WERI-Rb-1 (cell line): ENCODE results near the gene MTCH1.
"Not testable (repeated sequence)": the region's sequence is repeated elsewhere in the genome, so short reads cannot be mapped to it uniquely, and the experiment has no call there.

Source experiments
- DNase-seq: peaks from one replicate; pipeline ENCODE4 v3.0.0-alpha.2; 2020
- H3K27ac ChIP-seq: fragments of 250-450 bp; sonication (Bioruptor Pico); 2 replicates; pipeline ENCODE4 v1.5.1; 2020; ENCODE audit warnings: mild to moderate bottlenecking, moderate library complexity
- H3K27me3 ChIP-seq: fragments of 250-450 bp; sonication (Bioruptor Pico); 2 replicates; pipeline ENCODE4 v1.5.1; 2021; ENCODE audit warnings: mild to moderate bottlenecking, low read depth, moderate library complexity; ENCODE audit not compliant: insufficient read depth, severe bottlenecking
- H3K36me3 ChIP-seq: fragments of 250-450 bp; sonication (Bioruptor Pico); 2 replicates; pipeline ENCODE4 v1.5.1; 2020; ENCODE audit warnings: mild to moderate bottlenecking, moderate library complexity
- H3K4me3 ChIP-seq: 2 replicates; pipeline ENCODE4 v1.5.1; 2011; ENCODE audit warnings: low read depth, mild to moderate bottlenecking, control low read depth, low read length
- H3K9me3 ChIP-seq: fragments of 250-450 bp; sonication (Bioruptor Pico); 2 replicates; pipeline ENCODE4 v1.5.1; 2021; ENCODE audit warnings: mild to moderate bottlenecking, moderate library complexity; ENCODE audit not compliant: severe bottlenecking
- CTCF ChIP-seq: IDR thresholded peaks from 2 replicates; pipeline ENCODE4 v1.5.1; 2011; ENCODE audit warnings: low read depth, mild to moderate bottlenecking, control low read depth, inconsistent platforms, low read length

Gene MTCH1

DNA sequence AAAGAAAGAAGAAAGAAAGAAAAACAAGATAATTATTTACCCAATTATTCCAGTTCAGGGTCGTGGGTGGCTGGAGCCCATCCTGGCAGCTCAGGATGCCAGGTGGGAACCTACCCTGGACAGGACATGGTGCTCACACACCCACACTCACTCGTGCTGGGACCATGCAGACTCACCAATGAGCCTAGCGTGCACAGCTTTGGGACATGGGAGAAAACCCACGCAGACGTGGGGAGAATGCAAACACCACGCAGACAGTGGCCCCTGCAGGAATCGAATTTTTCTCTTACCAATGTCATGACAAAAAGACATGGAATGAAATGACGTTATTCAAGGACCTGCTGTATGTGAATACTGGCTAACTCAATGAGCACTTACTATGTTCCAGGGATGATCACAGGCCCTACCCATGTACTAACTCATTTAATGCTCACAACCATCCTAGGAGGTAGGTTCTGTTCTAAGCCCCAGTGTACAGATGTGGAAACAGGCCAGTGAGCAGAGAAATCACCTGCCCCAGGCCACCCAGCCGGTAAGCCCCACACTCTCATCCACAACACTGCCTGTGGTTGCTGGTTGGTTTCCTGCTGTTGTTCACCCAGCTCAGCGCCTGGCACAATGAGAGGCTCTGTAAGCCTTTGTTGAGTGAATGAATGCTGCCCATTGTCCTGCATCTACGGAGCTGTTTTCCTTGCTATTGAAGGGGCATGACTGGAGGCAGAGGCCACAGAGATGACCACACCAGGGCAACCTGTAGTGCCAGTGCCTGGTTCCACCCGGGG lies 38.2 kb downstream of the MTCH1 start:
- Histone ChIP-seq H3K27me3 (no peaks in the 10 kb centered on the region), H3K36me3 (no peaks in the 10 kb centered on the region), H3K27ac (no peak overlapping the region), H3K9me3 (no peaks in the 10 kb centered on the region), H3K4me3 (no peak overlapping the region)
- DNase-seq: no peak
- no peak for TF ChIP-seq CTCF

- no peaks in the 10 kb centered on the region for H3K27me3 ChIP-seq
- H3K9me3 ChIP-seq: no peaks in the 10 kb centered on the region
Measured at GRCh38 chr6:36946526-36946925, 39.5 kb downstream of the MTCH1 start.

GRCh38 chr6:36945301-36945700 lies 40.7 kb downstream of the MTCH1 start:
- no peak for DNase-seq
- Histone ChIP-seq H3K9me3 (peaks cover 3% of the 10 kb centered on the region), H3K27me3 (no peaks in the 10 kb centered on the region), H3K27ac (no peak overlapping the region), H3K4me3 (no peak overlapping the region), H3K36me3 (no peaks in the 10 kb centered on the region)
- TF ChIP-seq CTCF: no peak

More at GRCh38 chr6:36946526-36946925, 39.5 kb downstream of the MTCH1 start:
- Histone ChIP-seq H3K27ac (no peak overlapping the region), H3K36me3 (no peaks in the 10 kb centered on the region), H3K4me3 (no peak overlapping the region)
- DNase-seq: no peak
- TF ChIP-seq CTCF: no peak

GRCh38 chr6:36944650-36945049 lies 41.3 kb downstream of the MTCH1 start:
- DNase-seq: no peak
- Histone ChIP-seq H3K36me3 (no peaks in the 10 kb centered on the region), H3K4me3 (no peak overlapping the region), H3K27me3 (no peaks in the 10 kb centered on the region), H3K9me3 (peaks cover 5% of the 10 kb centered on the region), H3K27ac (no peak overlapping the region)
- TF ChIP-seq CTCF: no peak

DNA sequence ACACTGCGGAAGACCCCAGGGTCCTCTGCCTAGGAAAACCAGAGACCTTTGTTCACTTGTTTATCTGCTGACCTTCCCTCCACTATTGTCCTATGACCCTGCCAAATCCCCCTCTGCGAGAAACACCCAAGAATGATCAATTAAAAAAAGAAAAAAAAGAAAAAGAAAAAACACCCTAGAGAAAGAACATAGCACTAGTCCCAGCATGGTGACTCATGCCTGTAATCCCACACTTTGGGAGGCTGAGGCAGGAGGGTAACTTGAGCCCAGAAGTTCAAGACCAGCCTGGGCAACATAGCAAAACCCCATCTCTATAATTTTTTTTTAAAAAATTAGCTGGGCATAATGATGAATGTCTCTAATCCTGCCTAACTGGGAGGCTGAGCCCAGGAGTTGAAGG lies 43.7 kb downstream of the MTCH1 start:
- H3K9me3 ChIP-seq, H3K4me3 ChIP-seq, H3K36me3 ChIP-seq, H3K27me3 ChIP-seq, H3K27ac ChIP-seq, DNase-seq: not testable (repeated sequence)

- H3K9me3 ChIP-seq, H3K27ac ChIP-seq, H3K36me3 ChIP-seq, H3K27me3 ChIP-seq, H3K4me3 ChIP-seq, DNase-seq: not testable (repeated sequence)
Measured at GRCh38 chr6:36941561-36941960, 44.4 kb downstream of the MTCH1 start.

DNA sequence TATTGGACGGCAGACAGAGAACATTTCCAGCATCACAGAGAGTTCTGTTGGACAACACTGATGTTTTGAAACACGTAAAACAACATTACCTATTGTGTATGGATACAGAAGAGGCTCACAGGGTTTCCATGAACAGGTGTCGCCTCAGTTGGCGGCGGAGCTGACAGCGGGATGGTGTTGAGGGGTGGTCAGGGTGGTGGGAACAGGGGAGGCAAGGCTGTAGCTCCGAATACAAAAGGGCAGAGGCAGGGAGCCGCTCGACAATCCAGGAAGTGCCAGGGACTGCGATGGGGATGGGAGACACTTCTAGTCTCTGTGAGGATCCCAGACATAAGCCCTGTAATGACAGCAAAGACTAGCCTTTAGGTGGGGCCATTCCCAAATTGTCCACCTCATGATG lies 46.0 kb downstream of the MTCH1 start:
- no peaks in the 10 kb centered on the region for H3K27me3 ChIP-seq
- peaks cover 5% of the 10 kb centered on the region for H3K9me3 ChIP-seq
- H3K27ac ChIP-seq: no peak overlapping the region
- H3K4me3 ChIP-seq: no peak overlapping the region
- no peak for DNase-seq
- no peaks in the 10 kb centered on the region for H3K36me3 ChIP-seq
- TF ChIP-seq CTCF: no peak

GRCh38 chr6:36939005-36939404 lies 47.0 kb downstream of the MTCH1 start:
- DNase-seq, H3K27me3 ChIP-seq, H3K4me3 ChIP-seq, H3K36me3 ChIP-seq, H3K27ac ChIP-seq, H3K9me3 ChIP-seq: not testable (repeated sequence)
